HFFc6 (cell line): Measurements from ENCODE around the gene ATP13A3. TPM values are rescaled to one million over a fixed set of nuclear protein-coding genes. Genes with fewer than 3 reads are reported as not detected.

Experiments
- DNase-seq: peaks from one replicate; pipeline ENCODE4 v3.0.0-alpha.2; 2018
- H3K27ac Mint-ChIP-seq: 2 replicates; pipeline ENCODE4 v1.8.0; 2020; ENCODE audit warnings: mild to moderate bottlenecking, mixed read lengths
- H3K27me3 Mint-ChIP-seq: 2 replicates; pipeline ENCODE4 v1.8.0; 2021; ENCODE audit warnings: mild to moderate bottlenecking, moderate library complexity, mixed read lengths; ENCODE audit not compliant: insufficient read depth
- H3K36me3 Mint-ChIP-seq: 2 replicates; pipeline ENCODE4 v1.8.0; 2021; ENCODE audit warnings: low read depth, mixed read lengths
- H3K4me1 Mint-ChIP-seq: 2 replicates; pipeline ENCODE4 v1.8.0; 2020; ENCODE audit warnings: low read depth, mixed read lengths
- H3K4me3 Mint-ChIP-seq: 2 replicates; pipeline ENCODE4 v1.8.0; 2020; ENCODE audit warnings: mild to moderate bottlenecking, moderate library complexity, mixed read lengths
- H3K9me3 Mint-ChIP-seq: 2 replicates; pipeline ENCODE4 v1.8.0; 2020; ENCODE audit warnings: mild to moderate bottlenecking, mixed read lengths
- total RNA-seq, 6 experiments: library from RNA; stranded (reverse); fragmentation: NEBNext Ultra II Directional; extraction: Animal tissue kit (Norgen Biotek cat#: 25700); gene quantifications; 2 replicates in 1 of 6; 3 replicates in 5 of 6; pipeline ENCODE4 v1.2.3, GENCODE V29; 2021
- TF ChIP-seq, protein P1 (sequence below): fragments of 200-600 bp; sonication (generic); IDR thresholded peaks from 2 replicates; pipeline ENCODE4 v1.5.0; 2021; ENCODE audit warnings: antibody characterized with exemption, mild to moderate bottlenecking

ATP13A3 gene
- total RNA-seq, 6 experiments from 2014 or later: 114 to 123 (median 117) TPM

DNA sequence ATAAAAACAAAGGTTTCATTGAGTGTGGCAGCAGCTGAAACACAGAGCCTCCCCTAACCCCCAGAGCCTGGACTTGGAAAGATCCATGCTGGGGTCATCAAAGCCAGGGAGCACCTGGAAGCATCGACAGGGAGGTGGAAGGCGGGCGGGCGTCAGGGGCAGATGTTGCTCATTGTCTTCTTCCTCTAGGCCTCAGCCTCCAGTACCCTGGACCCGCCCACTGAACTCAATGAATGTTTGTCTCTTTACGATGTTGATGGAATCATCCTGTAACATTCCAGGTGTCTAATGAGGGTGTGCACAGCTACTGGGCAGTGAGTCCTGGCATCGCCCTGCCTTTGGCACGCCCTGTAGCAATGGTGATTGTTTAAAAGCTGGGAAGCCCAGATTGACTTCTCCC is 97.5 kb downstream of the ATP13A3 start:
- Mint-ChIP-seq H3K9me3 (peaks cover 23% of the 10 kb centered on the region), H3K36me3 (peaks cover 20% of the 10 kb centered on the region), H3K4me3 (no peak overlapping the region), H3K27ac (no peak overlapping the region), H3K4me1 (no peaks in the 10 kb centered on the region), H3K27me3 (peaks cover 25% of the 10 kb centered on the region)
- DNase-seq: no peak
- TF ChIP-seq, protein P1, sequence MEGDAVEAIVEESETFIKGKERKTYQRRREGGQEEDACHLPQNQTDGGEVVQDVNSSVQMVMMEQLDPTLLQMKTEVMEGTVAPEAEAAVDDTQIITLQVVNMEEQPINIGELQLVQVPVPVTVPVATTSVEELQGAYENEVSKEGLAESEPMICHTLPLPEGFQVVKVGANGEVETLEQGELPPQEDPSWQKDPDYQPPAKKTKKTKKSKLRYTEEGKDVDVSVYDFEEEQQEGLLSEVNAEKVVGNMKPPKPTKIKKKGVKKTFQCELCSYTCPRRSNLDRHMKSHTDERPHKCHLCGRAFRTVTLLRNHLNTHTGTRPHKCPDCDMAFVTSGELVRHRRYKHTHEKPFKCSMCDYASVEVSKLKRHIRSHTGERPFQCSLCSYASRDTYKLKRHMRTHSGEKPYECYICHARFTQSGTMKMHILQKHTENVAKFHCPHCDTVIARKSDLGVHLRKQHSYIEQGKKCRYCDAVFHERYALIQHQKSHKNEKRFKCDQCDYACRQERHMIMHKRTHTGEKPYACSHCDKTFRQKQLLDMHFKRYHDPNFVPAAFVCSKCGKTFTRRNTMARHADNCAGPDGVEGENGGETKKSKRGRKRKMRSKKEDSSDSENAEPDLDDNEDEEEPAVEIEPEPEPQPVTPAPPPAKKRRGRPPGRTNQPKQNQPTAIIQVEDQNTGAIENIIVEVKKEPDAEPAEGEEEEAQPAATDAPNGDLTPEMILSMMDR: no peak

DNA sequence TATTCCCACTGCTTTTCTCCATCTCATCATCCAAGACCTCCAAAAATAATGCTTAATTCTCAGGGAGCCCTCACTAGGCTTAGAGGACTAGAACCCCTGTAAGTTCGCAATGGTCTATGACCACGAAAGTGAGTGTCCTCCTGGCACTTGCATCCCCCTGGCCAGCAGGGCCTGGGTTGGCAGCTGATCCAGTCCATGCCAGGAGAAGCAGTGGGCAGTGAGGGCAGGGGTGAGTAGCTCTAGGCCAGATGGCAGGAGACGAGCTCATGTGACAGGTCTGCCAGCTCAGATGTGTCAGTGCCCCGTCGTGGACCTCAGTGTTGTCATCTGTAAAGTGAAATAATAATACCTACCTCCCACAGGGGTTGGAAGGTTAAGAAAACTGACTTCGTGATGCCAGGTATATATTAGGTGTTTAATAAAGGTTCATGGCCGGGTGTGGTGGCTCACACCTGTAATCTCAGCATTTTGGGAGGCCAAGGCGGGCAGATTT is 98.8 kb downstream of the ATP13A3 start:
- DNase-seq: no peak
- Mint-ChIP-seq H3K4me3 (no peak overlapping the region), H3K27ac (no peak overlapping the region), H3K27me3 (peaks cover 32% of the 10 kb centered on the region), H3K9me3 (peaks cover 23% of the 10 kb centered on the region), H3K4me1 (no peaks in the 10 kb centered on the region), H3K36me3 (peaks cover 20% of the 10 kb centered on the region)
- TF ChIP-seq, protein P1: no peak

DNA sequence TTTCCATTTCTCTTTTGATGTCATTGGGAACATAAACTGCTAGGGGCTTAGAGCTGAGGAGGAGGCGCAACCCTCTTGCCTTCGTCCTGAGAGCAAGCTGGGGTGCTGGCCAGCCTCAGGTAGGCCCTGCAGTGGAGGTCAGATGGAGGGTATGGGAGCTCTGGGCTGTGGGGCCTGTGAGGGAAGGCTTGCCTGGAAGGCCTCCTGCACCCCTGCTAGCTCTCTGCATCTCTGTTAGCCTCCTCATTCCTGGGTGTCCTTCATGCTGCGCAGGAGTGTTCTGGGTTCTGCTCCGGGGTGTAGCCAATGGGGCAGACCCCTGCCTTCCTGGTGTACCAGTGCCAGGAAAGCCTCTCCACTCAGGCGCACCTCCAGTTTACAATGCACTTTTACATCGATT is 99.5 kb downstream of the ATP13A3 start:
- TF ChIP-seq, protein P1: no peak
- Mint-ChIP-seq H3K27ac (no peak overlapping the region), H3K27me3 (peaks cover 32% of the 10 kb centered on the region), H3K36me3 (peaks cover 20% of the 10 kb centered on the region), H3K4me1 (no peaks in the 10 kb centered on the region), H3K4me3 (no peak overlapping the region), H3K9me3 (peaks cover 23% of the 10 kb centered on the region)
- no peak for DNase-seq

DNA sequence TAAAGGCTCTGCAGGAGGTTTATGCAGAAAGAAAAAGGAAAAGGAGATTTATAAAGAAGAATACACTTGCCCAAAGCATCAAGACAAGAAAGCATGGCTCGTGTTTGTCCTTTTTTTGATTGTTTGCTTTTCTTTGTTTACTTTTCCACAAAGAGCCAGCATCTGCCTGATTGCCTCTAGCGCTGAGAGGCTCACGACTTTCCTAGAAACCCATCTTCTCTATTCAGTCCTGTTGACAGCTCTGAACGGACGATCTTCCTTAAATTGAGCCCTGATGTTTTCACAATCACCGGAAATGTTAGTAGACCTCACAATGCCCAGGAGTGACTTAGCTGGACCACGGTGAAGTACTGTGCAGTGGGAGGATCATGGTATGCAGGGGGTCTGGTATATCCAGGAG is 100.2 kb downstream of the ATP13A3 start:
- peaks cover 20% of the 10 kb centered on the region for H3K36me3 Mint-ChIP-seq
- no peak overlapping the region for H3K4me3 Mint-ChIP-seq
- peaks cover 30% of the 10 kb centered on the region for H3K27me3 Mint-ChIP-seq
- H3K27ac Mint-ChIP-seq: no peak overlapping the region
- TF ChIP-seq, protein P1: no peak
- H3K4me1 Mint-ChIP-seq: no peaks in the 10 kb centered on the region
- peaks cover 23% of the 10 kb centered on the region for H3K9me3 Mint-ChIP-seq
- DNase-seq: no peak

DNA sequence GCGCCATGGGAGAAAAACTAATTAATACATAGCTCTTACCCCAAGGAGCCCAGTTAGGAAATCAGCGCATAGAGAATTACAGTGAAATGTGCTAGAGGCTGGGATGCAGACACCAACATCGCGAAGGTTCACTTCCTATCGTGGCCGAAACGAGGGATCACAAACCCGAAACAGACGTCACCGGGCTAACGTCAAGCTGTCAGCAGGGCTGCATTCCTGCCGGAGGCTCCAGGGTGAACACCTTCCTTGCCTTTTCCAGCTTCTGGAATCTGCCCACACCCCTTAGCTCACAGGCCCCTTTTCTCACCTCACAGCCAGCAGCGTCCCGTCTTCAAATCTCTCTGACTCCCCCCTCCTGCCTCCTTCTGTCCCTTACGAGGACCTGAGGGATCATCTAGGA is 100.7 kb downstream of the ATP13A3 start:
- Mint-ChIP-seq H3K9me3 (peaks cover 18% of the 10 kb centered on the region), H3K4me3 (no peak overlapping the region), H3K4me1 (no peaks in the 10 kb centered on the region), H3K27me3 (peaks cover 25% of the 10 kb centered on the region), H3K27ac (no peak overlapping the region), H3K36me3 (peaks cover 18% of the 10 kb centered on the region)
- DNase-seq: no peak
- TF ChIP-seq, protein P1: no peak

DNA sequence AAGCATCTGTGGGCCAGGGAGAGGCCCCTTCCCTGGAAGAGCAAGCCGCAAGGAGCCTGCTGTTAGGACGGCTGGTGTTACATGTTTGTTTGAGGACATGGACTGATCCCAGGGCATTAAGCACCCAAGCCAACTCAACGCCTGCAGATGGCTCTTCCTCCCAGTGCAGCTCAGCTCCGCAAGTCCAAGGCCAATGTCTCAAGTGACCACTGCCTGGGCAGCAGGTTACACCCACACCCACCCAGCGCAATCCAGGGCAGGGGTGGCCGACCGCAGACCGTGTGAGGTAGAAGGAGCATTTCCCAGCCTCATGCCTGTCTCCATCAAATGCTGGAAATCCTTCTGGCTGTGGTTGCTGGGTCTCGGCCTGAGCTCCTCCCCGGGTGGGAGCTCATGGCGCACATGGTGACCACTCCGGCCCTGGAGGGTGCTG is 102.2 kb downstream of the ATP13A3 start:
- H3K27me3 Mint-ChIP-seq: peaks cover 16% of the 10 kb centered on the region
- no peak for DNase-seq
- TF ChIP-seq, protein P1: no peak
- peaks cover 4% of the 10 kb centered on the region; the same call in 1 of the 2 replicates for H3K36me3 Mint-ChIP-seq
- H3K4me3 Mint-ChIP-seq: no peak overlapping the region
- no peak overlapping the region for H3K27ac Mint-ChIP-seq
- H3K9me3 Mint-ChIP-seq: peaks cover 3% of the 10 kb centered on the region; the same call in 1 of the 2 replicates
- H3K4me1 Mint-ChIP-seq: no peaks in the 10 kb centered on the region
